T-helper 17 cell (primary cell): ENCODE results near the gene RALY. TPM values are rescaled to one million over a fixed set of nuclear protein-coding genes. Genes with fewer than 3 reads are reported as not detected.
"Not testable (repeated sequence)": the region's sequence is repeated elsewhere in the genome, so short reads cannot be mapped to it uniquely, and the experiment has no call there.

Source experiments
- ATAC-seq: fragments of 150-1000 bp; cut with Tn5 transposase; 2 replicates; pipeline ENCODE4 v1.10.0; 2021; ENCODE audit warnings: mild to moderate bottlenecking, moderate library complexity
- DNase-seq, 3 donors: peaks; one replicate each; pipeline versions ENCODE4 v3.0.0 to v3.0.0-alpha.2; 2020 to 2021
- H3K9me3 ChIP-seq: one replicate; pipeline ENCODE4 v1.7.0; 2013; ENCODE audit warnings: low read length, mild to moderate bottlenecking; ENCODE audit not compliant: control insufficient read depth, poor library complexity, severe bottlenecking
- H3K27ac Mint-ChIP-seq: one replicate; pipeline ENCODE4 v1.8.0; 2022; ENCODE audit warnings: mild to moderate bottlenecking, moderate library complexity, mixed read lengths
- H3K27me3 Mint-ChIP-seq: one replicate; pipeline ENCODE4 v1.8.0; 2022; ENCODE audit warnings: mixed read lengths
- H3K36me3 Mint-ChIP-seq: one replicate; pipeline ENCODE4 v1.8.0; 2022; ENCODE audit warnings: low read depth, mixed read lengths
- H3K4me1 Mint-ChIP-seq: one replicate; pipeline ENCODE4 v1.8.0; 2022; ENCODE audit warnings: mild to moderate bottlenecking, mixed read lengths
- H3K4me3 Mint-ChIP-seq: one replicate; pipeline ENCODE4 v1.8.0; 2022; ENCODE audit warnings: mild to moderate bottlenecking, moderate library complexity, mixed read lengths
- total RNA-seq, 4 donors: library from RNA in 2 of 4; stranded (reverse) in 2 of 4; gene quantifications; one replicate each; pipeline ENCODE4 v1.2.3 and lab custom pipeline; 2022 to 2026

RALY gene
- total RNA-seq, 2 donors from 2014 or later, result 120 to 137 TPM

DNA sequence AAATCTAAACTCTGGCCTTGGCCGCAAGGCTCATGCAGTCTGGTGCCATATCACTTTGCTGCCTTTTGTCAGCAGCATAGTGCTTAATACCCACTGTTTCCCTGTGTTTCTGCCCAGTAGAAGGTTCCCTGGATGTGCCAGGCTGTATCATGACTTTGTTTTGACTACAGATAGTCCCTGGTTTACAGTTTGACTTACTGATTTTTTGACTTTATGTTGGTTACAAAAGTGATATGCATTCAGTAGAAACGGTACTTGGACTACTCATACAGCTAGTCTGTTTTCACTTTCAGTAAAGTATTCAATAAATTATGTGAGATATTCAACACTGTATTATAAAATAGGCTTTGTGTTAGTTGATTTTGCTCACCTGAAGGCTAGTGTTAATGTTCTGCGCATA lies 19.0 kb downstream of the RALY start:
- Mint-ChIP-seq H3K4me1 (peaks cover 82% of the 10 kb centered on the region), H3K27ac (peak overlapping the region; percentile 9), H3K4me3 (peak overlapping the region; percentile 64), H3K27me3 (no peaks in the 10 kb centered on the region), H3K36me3 (peaks cover 5% of the 10 kb centered on the region)
- ATAC-seq (no peak), DNase-seq (no peak)
- no peaks in the 10 kb centered on the region for H3K9me3 ChIP-seq

DNA sequence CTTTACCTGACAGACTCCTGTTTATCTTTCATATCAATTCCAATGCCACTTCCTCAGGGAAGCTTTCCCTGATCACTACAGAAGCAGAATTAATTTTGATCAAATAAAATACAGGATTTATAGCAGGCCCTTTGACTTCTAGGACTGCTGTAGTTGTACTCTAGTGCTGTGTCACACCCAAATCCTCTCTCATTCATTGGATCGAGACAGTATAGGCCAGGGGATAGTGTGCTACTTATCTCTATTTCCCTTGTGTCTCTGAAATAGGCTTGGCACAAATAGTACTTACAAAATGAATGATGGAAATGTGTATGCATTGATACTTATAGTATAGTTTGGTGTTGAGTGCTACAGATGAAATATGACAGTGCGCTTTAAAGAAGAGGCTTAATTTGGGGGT lies 19.8 kb downstream of the RALY start:
- Mint-ChIP-seq H3K27me3 (no peaks in the 10 kb centered on the region), H3K27ac (peak overlapping the region; percentile 9), H3K4me3 (no peak overlapping the region), H3K4me1 (peaks cover 82% of the 10 kb centered on the region), H3K36me3 (peaks cover 5% of the 10 kb centered on the region)
- H3K9me3 ChIP-seq, result no peaks in the 10 kb centered on the region
- ATAC-seq (no peak), DNase-seq (no peak)

DNA sequence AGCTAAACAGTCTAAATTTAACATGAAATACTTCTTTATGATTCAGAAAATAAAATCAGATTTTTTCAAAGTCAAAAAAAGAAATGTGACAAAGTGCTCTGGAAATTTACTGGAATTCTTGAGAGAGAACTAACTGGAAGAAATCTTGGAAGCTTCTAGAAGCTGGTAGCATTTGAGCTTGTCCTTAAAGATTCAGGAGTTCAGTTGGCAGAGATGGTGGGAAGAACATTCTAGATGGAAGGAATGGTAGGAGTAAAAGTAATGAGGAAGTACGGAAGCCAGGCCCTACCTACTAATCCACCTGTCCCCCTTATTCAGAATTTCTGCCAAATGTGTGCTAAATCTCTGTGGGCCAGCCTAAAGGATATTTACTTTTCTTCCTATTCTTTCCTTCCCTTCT lies 21.2 kb downstream of the RALY start:
- H3K4me1 Mint-ChIP-seq, result peaks cover 74% of the 10 kb centered on the region
- no peak overlapping the region for H3K27ac Mint-ChIP-seq
- H3K27me3 Mint-ChIP-seq, result no peaks in the 10 kb centered on the region
- no peaks in the 10 kb centered on the region for H3K9me3 ChIP-seq
- DNase-seq (no peak), ATAC-seq (no peak)
- peaks cover 3% of the 10 kb centered on the region for H3K36me3 Mint-ChIP-seq
- no peak overlapping the region for H3K4me3 Mint-ChIP-seq

DNA sequence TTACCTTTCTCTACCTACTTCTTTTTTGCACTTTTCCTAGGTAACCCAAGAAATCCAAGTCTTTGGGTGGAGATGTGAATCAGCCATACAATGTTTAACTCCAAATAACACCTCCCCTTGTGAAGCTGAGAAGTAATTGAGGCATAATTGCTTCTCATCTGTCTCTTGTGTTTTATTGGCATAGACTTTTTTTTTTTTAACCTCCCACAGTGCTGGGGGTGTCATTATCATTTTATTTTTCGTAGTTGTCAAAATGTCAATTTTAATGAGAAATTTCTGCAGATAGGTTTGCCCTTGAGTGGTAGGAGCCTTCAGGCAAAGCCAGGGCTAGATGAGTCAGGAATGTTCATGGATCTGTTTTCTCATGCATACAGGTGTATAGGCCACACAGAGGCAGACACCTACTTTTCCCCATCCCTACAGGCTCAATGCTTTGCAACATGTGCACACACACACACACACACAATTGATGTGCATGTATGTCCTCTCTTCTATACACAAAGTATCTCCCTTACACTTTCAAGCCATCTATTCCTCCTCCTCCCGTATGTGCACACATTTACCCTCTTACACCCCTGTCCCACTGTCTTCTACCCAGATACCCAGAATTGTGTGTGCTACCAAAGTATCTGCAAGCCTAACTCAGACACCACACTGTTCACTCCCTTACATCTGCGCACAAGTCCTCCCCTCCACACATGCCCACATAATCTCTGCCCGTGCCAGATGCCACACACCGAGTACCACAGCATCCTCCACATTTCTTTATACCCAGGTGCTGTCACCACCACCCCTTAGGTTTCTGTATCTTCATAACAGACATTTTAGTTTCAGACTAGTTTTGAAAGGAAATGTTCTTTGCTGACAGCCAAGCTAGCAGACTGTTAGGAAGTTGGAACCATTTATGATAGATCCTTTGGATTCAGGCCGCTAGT lies 22.0 kb downstream of the RALY start:
- DNase-seq (no peak), ATAC-seq (peak; percentile 39)
- H3K27ac Mint-ChIP-seq, result peak overlapping the region; percentile 76
- H3K4me1 Mint-ChIP-seq, result peaks cover 77% of the 10 kb centered on the region
- no peaks in the 10 kb centered on the region for H3K9me3 ChIP-seq
- peaks cover 7% of the 10 kb centered on the region for H3K36me3 Mint-ChIP-seq
- peak overlapping the region; percentile 58 for H3K4me3 Mint-ChIP-seq
- no peaks in the 10 kb centered on the region for H3K27me3 Mint-ChIP-seq

DNA sequence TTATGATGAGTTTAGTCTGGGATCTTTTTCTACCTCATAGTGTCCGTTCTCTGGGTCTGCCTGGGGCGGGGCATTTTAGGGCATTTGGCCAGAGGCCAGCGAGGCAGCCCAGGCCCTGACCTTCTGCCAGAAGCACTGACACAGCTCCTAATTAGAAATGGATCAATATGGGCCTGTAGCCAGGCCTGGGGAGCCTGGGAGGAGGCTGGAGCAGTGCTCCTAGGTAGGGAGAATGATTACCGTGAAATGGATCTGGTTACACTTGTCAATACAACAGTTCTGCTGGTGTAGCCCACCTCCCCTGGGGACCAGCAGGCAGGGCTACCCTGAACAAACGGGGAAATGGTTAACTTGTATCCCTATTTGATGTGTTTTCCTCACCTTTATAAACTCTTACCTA lies 23.0 kb downstream of the RALY start:
- Mint-ChIP-seq H3K36me3 (peaks cover 7% of the 10 kb centered on the region), H3K27ac (peak overlapping the region; percentile 76), H3K4me3 (peak overlapping the region; percentile 36), H3K4me1 (peaks cover 73% of the 10 kb centered on the region), H3K27me3 (no peaks in the 10 kb centered on the region)
- ATAC-seq, result no peak
- no peaks in the 10 kb centered on the region for H3K9me3 ChIP-seq
- no peak for DNase-seq

DNA sequence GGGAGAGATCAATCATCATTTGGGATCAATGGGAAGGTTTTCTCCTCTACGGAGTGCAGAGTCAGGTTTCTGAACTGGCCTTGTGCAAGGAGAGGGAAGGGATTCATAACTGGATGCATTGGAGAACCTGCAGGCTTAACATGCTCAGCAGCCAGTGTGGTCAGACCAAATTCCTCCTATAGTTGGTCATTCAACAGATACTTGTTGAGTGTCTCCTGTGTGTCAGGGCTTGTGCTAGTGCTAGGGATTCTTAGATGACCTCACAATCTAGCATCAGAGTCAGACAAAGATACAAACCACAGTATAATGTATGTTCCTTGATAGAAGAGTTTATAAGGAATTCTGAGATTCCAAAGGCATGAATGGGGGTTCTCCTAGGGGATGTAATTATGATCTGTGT lies 23.9 kb downstream of the RALY start:
- H3K4me1 Mint-ChIP-seq, result peaks cover 71% of the 10 kb centered on the region
- DNase-seq (no peak), ATAC-seq (no peak)
- H3K36me3 Mint-ChIP-seq, result peaks cover 7% of the 10 kb centered on the region
- H3K27me3 Mint-ChIP-seq, result no peaks in the 10 kb centered on the region
- peak overlapping the region; percentile 76 for H3K27ac Mint-ChIP-seq
- H3K4me3 Mint-ChIP-seq, result no peak overlapping the region
- no peaks in the 10 kb centered on the region for H3K9me3 ChIP-seq

DNA sequence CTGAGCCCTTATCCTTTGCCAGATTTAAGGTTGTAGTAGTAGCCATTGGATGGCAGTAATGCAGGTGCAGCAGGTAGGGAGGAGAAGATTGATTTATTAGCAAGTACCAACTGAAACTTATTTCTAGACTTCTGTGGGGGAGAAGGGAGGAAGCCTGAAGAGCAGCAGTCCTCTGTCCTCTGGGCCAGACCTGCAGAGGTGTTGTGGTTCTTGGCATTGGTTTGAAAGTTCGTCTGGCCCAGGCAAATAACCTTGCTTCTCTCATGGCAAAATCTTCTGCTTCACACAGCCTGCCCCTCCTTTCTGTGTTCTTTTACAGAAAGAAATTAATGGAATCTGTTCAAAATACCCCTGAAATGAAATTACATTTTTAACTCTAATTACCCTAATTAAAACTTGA lies 24.5 kb downstream of the RALY start:
- Mint-ChIP-seq H3K36me3 (peaks cover 7% of the 10 kb centered on the region), H3K4me3 (no peak overlapping the region), H3K27ac (peak overlapping the region; percentile 76), H3K27me3 (no peaks in the 10 kb centered on the region), H3K4me1 (peaks cover 74% of the 10 kb centered on the region)
- no peaks in the 10 kb centered on the region for H3K9me3 ChIP-seq
- ATAC-seq (no peak), DNase-seq (no peak)

DNA sequence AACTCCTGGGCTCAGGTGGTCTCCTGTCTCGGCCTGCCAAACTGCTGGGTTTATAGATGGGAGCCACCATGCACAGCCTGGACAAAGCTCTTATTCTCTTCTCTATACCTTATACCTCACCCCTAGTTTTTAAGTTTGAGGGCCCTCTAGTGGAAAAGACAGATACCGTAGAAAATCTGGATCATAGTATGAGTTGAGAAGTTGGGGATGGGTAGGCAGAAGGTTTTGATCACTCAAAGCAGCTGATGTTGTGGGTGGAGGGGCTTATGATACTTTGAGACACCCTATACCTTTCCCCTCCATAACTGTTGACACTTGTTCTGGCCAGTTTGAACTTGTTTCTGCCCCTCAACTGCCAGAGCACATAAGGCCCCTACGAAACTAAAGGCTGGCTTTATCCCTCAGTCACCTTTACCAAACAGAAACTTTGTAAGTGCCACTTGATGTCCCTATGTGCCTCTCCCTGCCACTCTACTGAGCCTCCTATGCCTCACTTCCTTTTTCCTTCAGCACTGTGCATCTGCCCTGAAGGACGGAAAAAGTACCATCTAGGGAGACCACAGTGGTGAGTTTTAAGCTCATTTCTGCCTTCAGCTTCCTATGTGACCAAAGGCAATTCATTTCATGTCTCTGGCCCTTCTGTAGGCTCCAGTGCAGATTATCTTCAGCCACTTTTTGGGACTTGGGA lies 28.6 kb downstream of the RALY start:
- Mint-ChIP-seq H3K27ac (peak overlapping the region; percentile 60), H3K4me3 (peak overlapping the region; percentile 33)
- DNase-seq, result no peak

DNA sequence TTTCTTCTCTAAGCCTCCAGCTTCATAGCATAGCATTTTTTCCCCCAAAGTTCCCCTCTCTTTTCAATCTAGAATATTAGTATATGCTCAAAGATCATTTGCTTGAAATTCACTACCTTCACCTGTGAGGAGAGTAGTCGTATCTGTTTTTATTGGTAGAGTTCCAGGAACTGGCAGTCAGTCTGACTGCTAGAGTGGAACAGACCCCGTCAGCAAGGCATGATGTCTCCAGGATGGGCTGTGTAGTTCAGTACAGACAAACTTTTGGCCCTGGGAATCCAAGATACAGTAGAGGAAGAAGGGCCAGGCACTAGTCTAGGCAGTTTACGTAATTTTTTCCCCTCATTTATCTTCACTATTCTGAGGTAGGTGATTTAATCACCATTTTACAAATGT lies 29.1 kb downstream of the RALY start:
- H3K9me3 ChIP-seq, result no peaks in the 10 kb centered on the region
- no peaks in the 10 kb centered on the region for H3K27me3 Mint-ChIP-seq
- no peak for DNase-seq
- H3K27ac Mint-ChIP-seq, result peak overlapping the region; percentile 19
- ATAC-seq, result no peak
- H3K36me3 Mint-ChIP-seq, result peaks cover 4% of the 10 kb centered on the region
- peaks cover 62% of the 10 kb centered on the region for H3K4me1 Mint-ChIP-seq
- no peak overlapping the region for H3K4me3 Mint-ChIP-seq

More for the DNA sequence above, 28.6 kb downstream of the RALY start:
- H3K9me3 ChIP-seq, result no peaks in the 10 kb centered on the region
- H3K36me3 Mint-ChIP-seq, result peaks cover 4% of the 10 kb centered on the region
- H3K4me1 Mint-ChIP-seq, result peaks cover 62% of the 10 kb centered on the region
- no peaks in the 10 kb centered on the region for H3K27me3 Mint-ChIP-seq
- peak; percentile 72 for ATAC-seq

DNA sequence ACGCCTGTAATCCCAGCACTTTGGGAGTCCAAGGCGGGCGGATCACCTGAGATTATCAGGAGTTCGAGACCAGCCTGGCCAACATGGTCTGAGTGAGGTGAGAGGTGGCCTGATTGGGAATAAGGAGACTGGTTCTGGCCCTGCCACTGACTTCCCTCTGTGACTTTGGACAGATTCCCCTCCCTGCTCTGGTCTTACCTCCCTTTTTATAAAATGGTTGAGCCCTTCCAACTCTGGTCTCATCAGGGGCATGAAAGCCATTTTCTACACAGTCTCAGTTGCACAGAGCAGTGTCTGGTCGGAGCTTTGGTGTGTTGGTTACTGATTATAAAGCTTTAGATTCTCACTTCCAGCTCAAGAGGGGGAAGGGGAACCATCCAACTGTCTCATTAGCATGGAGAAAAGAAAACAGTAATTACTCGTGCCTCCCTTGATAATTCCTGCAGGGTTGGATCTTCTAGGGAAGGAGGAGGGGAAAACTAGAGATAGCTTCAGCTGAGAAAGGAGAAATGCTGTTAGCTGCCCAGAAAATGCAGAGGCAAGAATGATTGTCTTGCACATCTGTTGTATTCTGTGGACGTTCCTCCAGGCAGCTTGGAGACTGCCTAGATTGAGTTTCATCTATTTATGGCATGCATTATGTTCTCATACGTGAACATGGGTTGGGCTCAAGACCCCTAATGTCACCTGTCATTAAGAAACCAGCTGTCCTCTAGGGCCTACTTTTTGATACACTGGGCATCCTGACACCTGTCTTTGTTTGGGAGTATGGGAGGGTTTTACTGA lies 30.4 kb downstream of the RALY start:
- peaks cover 61% of the 10 kb centered on the region for H3K4me1 Mint-ChIP-seq
- H3K9me3 ChIP-seq, result no peaks in the 10 kb centered on the region
- peaks cover 4% of the 10 kb centered on the region for H3K36me3 Mint-ChIP-seq
- H3K27ac Mint-ChIP-seq, result no peak overlapping the region
- ATAC-seq, result no peak
- H3K4me3 Mint-ChIP-seq, result no peak overlapping the region
- no peaks in the 10 kb centered on the region for H3K27me3 Mint-ChIP-seq
- no peak for DNase-seq

DNA sequence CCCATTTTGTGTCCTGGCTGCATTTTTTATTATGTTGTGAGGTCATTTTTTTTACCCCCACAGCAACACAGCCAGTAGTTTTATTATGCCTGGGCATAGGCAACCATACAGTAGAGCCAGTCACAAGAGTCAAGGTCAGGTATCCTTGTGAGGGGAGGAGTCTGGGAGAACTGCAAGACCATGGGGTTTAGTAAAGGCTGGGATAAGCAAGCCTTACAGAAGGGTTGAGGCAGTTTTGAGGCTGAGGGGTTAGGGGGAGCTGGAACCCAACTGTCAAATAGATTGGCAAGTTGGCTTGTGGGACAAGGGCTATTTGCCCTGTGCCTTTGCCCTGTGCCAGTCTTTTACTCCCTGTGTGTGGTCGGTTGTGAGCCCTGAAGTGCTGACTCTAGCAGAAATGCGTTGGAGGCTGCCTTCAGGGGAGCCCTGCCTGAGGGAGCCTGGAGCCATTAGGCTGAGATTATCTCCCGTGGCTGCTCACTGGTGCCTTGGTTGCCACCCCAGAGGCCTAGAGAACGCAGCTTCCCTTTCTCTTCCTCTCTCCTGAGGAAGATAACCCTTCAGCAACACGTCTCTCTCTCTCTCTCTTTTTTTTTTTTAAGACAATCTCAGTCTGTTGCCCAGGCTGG lies 31.1 kb downstream of the RALY start:
- Mint-ChIP-seq H3K4me1 (peaks cover 60% of the 10 kb centered on the region), H3K27me3 (no peaks in the 10 kb centered on the region), H3K27ac (peak overlapping the region; percentile 27), H3K4me3 (no peak overlapping the region), H3K36me3 (peaks cover 4% of the 10 kb centered on the region)
- H3K9me3 ChIP-seq, result no peaks in the 10 kb centered on the region
- no peak for ATAC-seq
- DNase-seq, result no peak

DNA sequence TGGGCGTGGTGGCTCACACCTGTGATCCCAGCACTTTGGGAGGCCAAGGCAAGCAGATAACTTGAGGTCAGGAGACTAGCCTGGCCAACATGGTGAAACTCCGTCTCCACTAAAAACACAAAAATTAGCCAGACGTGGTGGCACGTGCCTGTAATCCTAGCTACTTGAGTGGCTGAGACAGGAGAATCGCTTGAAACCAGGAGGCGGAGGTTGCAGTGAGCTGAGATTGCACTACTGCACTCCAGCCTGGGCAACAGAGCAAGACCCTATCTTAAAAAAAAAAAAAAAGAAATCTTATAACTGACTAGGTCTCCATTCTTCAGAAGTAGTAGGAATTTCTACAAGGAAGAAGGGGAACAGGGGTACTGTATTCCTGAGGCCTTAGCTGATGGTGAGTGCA lies 34.3 kb downstream of the RALY start:
- Mint-ChIP-seq H3K27ac (peak overlapping the region; percentile 87), H3K4me1 (peaks cover 50% of the 10 kb centered on the region)
- H3K27me3 Mint-ChIP-seq, H3K9me3 ChIP-seq, ATAC-seq, H3K36me3 Mint-ChIP-seq, H3K4me3 Mint-ChIP-seq, DNase-seq: not testable (repeated sequence)

DNA sequence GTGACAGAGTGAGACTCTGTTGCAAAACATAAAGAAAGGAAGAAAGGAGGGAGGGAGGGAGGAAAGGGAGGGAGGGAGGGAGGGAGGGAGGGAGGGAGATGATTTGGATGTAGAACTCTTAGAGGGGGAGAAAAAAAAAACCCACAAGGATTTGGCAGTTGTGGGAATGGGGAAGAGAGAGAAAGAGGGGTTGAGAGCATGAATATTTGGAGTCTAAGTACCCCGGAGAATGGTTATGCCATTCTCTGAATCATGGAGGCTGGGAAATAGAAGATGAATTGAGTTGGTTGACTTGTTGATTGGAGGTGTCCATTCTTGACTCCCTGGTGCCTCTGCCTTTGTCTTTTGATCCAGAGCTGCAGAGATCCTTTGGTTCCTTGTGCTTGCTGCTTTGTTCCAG lies 35.7 kb downstream of the RALY start:
- H3K9me3 ChIP-seq, result no peaks in the 10 kb centered on the region
- Mint-ChIP-seq H3K4me1 (peaks cover 51% of the 10 kb centered on the region), H3K36me3 (no peaks in the 10 kb centered on the region), H3K27me3 (no peaks in the 10 kb centered on the region), H3K4me3 (no peak overlapping the region), H3K27ac (peak overlapping the region; percentile 87)
- DNase-seq (no peak), ATAC-seq (no peak)
